Omental fat pad (tissue), 4 donors: ENCODE data around the gene DNAH5. TPM values are rescaled to one million over a fixed set of nuclear protein-coding genes. Genes with fewer than 3 reads are reported as not detected.

Experiments used
- ATAC-seq: fragments of 150-250 bp; one replicate; pipeline ENCODE4 v1.9.1; 2016; ENCODE audit warnings: mild to moderate bottlenecking, moderate library complexity; ENCODE audit not compliant: low FRiP score
- DNase-seq: peaks from one replicate; pipeline ENCODE4 v3.0.0-alpha.2; 2019; ENCODE audit warnings: low spot score
- CTCF ChIP-seq, 3 donors: fragments of 450-650 bp; IDR thresholded peaks; one replicate each; pipeline ENCODE4 v1.5.1; 2016 to 2017; ENCODE audit warnings: antibody characterized with exemption in 3 of 3, mild to moderate bottlenecking in 3 of 3, moderate library complexity in 2 of 3
- total RNA-seq, 4 donors: library from RNA; depleted of rRNA; stranded (reverse); fragments of >200 nt; gene quantifications; one replicate each; pipeline ENCODE4 v1.1.0, GENCODE V29; 2016

Gene DNAH5
- total RNA-seq, 4 donors from 2014 or later, result 0.19 to 0.96 (median 0.46) TPM; not detected in 1

DNA sequence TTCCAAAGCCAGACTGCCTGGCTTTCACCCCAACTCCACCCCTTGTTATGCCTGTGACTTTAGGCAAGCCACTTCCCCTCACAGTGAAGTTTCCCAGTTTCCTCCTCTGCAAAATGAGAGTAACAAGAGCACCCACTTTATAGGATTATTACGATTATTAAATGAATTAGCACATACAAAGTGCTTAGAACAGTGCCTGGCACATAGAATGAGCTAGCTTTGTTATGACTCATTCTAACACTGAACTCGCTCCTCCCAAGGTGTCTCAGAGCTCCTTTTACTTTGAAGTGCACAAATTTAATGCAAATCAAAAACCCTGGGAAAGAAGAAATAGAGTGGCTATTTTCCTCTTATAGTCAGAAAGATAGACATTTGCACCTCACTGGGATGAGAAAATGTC lies 34.3 kb downstream of the DNAH5 start:
- no peak for ATAC-seq
- no peak for DNase-seq
- no peak for TF ChIP-seq CTCF (IDR thresholded peaks at IDR 0.05)

DNA sequence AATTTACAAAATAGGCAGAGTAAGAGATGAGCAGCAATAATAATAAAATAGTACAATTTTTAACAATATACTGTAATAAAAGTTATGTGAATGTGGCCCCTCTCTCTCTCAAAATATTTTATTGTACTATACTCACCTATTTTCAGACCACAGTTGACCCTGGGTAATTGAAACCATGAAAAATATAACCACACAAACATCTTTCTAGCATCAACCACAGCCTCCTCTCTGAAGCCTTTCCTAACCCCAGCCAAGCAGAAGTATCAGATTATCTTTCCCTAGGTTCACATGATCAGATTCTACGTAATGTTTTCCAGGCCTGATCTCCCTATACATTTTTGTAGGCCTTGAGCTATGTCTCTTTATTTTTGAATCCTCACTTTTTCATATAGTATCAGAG lies 35.2 kb downstream of the DNAH5 start:
- DNase-seq, result no peak

GRCh38 chr5:13898569-13898968 lies 45.9 kb downstream of the DNAH5 start:
- TF ChIP-seq CTCF (IDR thresholded peaks at IDR 0.05), result no peak
- ATAC-seq, result no peak
- no peak for DNase-seq

More for the DNA sequence above, 35.2 kb downstream of the DNAH5 start:
- no peak for ATAC-seq
- TF ChIP-seq CTCF (IDR thresholded peaks at IDR 0.05), result no peak

DNA sequence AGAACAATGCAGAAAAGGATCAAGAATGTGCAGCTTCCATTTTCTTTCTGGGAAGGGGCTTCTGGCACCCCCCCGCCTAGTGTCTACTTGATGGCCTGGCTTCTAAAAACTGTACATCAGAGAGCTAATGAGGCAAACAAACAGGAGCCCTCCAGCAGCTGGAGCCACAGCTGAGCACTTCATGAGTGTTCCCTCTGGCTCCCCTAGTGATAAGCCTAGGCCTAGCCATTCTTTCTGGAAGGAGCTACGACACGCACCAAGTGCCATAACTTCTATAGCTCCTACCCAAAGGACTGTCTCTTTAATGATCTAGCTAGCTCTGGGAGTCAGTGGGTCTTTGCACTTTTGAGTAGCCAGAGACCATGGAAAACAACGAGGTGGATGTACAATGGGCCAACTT lies 66.1 kb downstream of the DNAH5 start:
- TF ChIP-seq CTCF (IDR thresholded peaks at IDR 0.05), result no peak
- no peak for DNase-seq
- ATAC-seq, result no peak

- no peak for ATAC-seq
- no peak for TF ChIP-seq CTCF (IDR thresholded peaks at IDR 0.05)
- no peak for DNase-seq
These were observed 77.7 kb downstream of the DNAH5 start for GRCh38 chr5:13866792-13867191.

DNA sequence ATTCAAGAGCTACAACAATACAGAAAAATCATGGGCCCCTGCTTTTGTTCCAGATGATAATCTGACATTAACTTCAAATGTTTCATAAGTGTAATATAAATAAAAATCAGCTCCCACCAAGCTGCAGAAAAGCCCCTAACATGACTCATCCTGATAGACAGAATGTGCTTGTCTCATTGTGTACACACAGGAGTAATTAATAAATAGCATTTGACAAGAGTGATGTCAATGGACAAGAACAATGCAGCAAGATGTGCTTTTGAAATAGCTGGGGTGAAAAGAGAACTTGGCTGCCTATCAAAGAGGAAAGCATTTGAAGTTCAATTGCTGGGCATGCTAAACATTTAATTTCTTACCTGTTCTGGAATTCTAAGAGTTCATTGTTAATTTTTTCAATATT lies 79.2 kb downstream of the DNAH5 start:
- no peak for ATAC-seq
- no peak for TF ChIP-seq CTCF (IDR thresholded peaks at IDR 0.05)
- no peak for DNase-seq

DNA sequence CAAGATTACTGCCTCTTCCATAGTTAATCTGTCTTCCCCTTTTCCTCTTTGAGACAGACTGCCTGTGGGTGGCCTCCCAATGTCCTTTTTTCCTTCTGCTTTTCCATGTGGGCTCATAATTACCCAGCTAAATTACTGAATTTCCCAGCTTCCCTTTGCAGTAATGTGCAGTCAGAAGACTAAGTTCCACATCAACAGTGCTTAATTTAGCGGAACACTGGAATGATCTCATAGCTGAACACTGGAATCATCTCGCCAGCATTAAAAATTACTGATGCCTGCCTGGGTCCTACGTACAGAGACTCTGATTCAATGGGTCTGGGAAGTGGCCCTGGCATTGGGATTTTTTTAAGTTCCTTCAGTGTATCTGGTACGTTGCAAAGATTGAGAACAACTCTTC lies 84.3 kb downstream of the DNAH5 start:
- DNase-seq, result no peak
- no peak for ATAC-seq
- TF ChIP-seq CTCF (IDR thresholded peaks at IDR 0.05), result no peak
